Measurements from ENCODE around the gene SIRT5.

The SIRT5 gene

DNA sequence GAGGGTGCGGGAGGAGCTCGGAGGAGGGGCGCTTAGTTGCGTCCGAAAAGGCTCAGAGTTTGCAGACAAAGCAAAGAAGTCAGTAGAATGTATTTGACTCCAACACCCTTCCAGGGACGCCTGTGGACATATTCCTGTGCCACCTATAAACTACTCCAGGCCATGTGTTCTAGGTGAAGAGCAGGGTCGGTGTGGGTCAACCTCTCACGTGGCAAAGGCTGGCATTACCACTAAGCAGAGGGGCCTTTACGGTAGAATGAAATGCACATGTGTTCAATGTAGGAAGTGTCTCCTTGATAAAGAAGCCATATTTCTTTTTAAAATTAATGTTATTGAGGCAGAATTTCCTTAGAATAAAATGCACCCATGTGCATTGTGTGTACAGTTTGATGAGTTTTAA, 15.4 kb downstream of the SIRT5 start:
- H3K27ac ChIP-seq: no peak overlapping the region
- H3K36me3 ChIP-seq (ENCODE audit: control insufficient read depth, insufficient read depth, low read length): no peaks in the 10 kb centered on the region
- no peak overlapping the region for H2AFZ ChIP-seq
- H3K4me2 ChIP-seq (ENCODE audit: low read length): no peak overlapping the region
- H3K9ac ChIP-seq: no peak overlapping the region
- no peaks in the 10 kb centered on the region for H3K27me3 ChIP-seq (ENCODE audit: control insufficient read depth, insufficient read depth, low read length)
- H3K4me3 ChIP-seq (ENCODE audit: low read depth, low read length): no peak overlapping the region
- no peak for TF ChIP-seq CTCF (IDR thresholded peaks at IDR 0.05)
- H3K9me3 ChIP-seq (ENCODE audit: control insufficient read depth, low read length): no peaks in the 10 kb centered on the region
- peaks cover 5% of the 10 kb centered on the region for H3K4me1 ChIP-seq
- H3K79me2 ChIP-seq: peaks cover 6% of the 10 kb centered on the region

GRCh38 chr6:13590574-13591153, 16.3 kb downstream of the SIRT5 start:
- Histone ChIP-seq H3K79me2 (peaks cover 6% of the 10 kb centered on the region), H3K9me3 (ENCODE audit: control insufficient read depth, low read length) (no peaks in the 10 kb centered on the region), H3K36me3 (ENCODE audit: control insufficient read depth, insufficient read depth, low read length) (no peaks in the 10 kb centered on the region), H2AFZ (no peak overlapping the region), H3K27me3 (ENCODE audit: control insufficient read depth, insufficient read depth, low read length) (no peaks in the 10 kb centered on the region), H3K4me2 (ENCODE audit: low read length) (no peak overlapping the region), H3K4me3 (ENCODE audit: low read depth, low read length) (no peak overlapping the region), H3K9ac (no peak overlapping the region), H3K27ac (no peak overlapping the region), H3K4me1 (peaks cover 5% of the 10 kb centered on the region)
- TF ChIP-seq CTCF (IDR thresholded peaks at IDR 0.05): no peak

DNA sequence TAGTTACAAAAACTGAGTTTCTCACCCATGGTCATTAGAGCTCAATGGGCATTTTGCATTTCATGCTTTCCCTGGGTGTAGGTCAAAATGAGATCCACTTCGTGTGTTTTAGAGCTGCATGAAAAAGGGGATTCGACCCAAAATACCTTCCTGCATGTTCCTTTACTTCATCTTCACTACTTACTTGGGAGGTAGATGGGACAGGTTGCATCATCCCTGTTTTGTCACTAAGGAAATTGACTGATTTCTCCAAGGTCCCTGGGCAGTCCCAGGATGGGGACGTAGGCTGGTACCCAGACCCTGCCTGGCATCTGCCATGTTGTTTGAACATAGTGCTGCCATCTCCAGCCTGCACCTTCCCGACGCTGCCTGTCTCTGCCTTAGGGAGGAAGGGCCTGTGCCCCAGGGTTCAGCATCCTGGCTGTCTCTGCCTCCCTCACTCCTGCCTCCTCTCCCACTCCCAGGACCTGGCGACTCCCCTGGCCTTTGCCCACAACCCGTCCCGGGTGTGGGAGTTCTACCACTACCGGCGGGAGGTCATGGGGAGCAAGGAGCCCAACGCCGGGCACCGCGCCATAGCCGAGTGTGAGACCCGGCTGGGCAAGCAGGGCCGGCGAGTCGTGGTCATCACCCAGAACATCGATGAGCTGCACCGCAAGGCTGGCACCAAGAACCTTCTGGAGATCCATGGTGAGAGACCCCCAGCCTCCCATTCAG, 17.0 kb downstream of the SIRT5 start:
- Histone ChIP-seq H3K36me3 (ENCODE audit: control insufficient read depth, insufficient read depth, low read length) (no peaks in the 10 kb centered on the region), H3K27ac (no peak overlapping the region), H3K79me2 (peaks cover 6% of the 10 kb centered on the region), H3K27me3 (ENCODE audit: control insufficient read depth, insufficient read depth, low read length) (no peaks in the 10 kb centered on the region), H3K4me2 (ENCODE audit: low read length) (no peak overlapping the region), H2AFZ (no peak overlapping the region), H3K4me3 (ENCODE audit: low read depth, low read length) (no peak overlapping the region), H3K9ac (no peak overlapping the region), H3K9me3 (ENCODE audit: control insufficient read depth, low read length) (no peaks in the 10 kb centered on the region), H3K4me1 (peaks cover 5% of the 10 kb centered on the region)
- TF ChIP-seq CTCF (IDR thresholded peaks at IDR 0.05): no peak

- Histone ChIP-seq H3K9ac (no peak overlapping the region), H3K79me2 (no peaks in the 10 kb centered on the region), H3K4me3 (ENCODE audit: low read depth, low read length) (no peak overlapping the region), H3K36me3 (ENCODE audit: control insufficient read depth, insufficient read depth, low read length) (no peaks in the 10 kb centered on the region), H3K27ac (no peak overlapping the region), H3K27me3 (ENCODE audit: control insufficient read depth, insufficient read depth, low read length) (no peaks in the 10 kb centered on the region), H3K4me1 (no peaks in the 10 kb centered on the region), H3K4me2 (ENCODE audit: low read length) (no peak overlapping the region), H3K9me3 (ENCODE audit: control insufficient read depth, low read length) (no peaks in the 10 kb centered on the region), H2AFZ (no peak overlapping the region)
- TF ChIP-seq CTCF (IDR thresholded peaks at IDR 0.05): no peak
These were observed 18.7 kb downstream of the SIRT5 start for GRCh38 chr6:13593103-13593502.

DNA sequence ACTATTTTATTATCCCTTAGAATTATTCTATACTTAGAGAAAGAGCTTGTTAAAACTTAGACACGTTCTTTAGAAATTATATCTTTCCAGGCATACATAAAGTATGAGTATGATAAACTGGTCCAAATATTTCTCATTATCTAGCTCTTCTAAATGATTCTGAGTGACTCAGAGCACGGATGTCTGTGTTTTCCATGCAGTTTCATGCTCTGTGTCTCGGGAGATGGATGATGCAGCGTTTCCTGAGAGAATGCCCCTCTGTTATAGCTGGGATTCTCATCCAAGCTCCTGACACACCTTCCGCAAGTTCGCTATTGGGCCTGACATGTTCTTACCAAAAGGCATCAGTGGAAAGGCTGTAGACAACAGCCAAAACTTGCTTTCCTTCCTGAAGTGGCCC, 19.3 kb downstream of the SIRT5 start:
- H3K4me2 ChIP-seq (ENCODE audit: low read length): no peak overlapping the region
- H3K79me2 ChIP-seq: no peaks in the 10 kb centered on the region
- no peaks in the 10 kb centered on the region for H3K4me1 ChIP-seq
- no peaks in the 10 kb centered on the region for H3K9me3 ChIP-seq (ENCODE audit: control insufficient read depth, low read length)
- no peak overlapping the region for H2AFZ ChIP-seq
- no peak overlapping the region for H3K9ac ChIP-seq
- H3K27me3 ChIP-seq (ENCODE audit: control insufficient read depth, insufficient read depth, low read length): no peaks in the 10 kb centered on the region
- H3K36me3 ChIP-seq (ENCODE audit: control insufficient read depth, insufficient read depth, low read length): no peaks in the 10 kb centered on the region
- TF ChIP-seq CTCF (IDR thresholded peaks at IDR 0.05): no peak
- H3K27ac ChIP-seq: no peak overlapping the region
- H3K4me3 ChIP-seq (ENCODE audit: low read depth, low read length): no peak overlapping the region
